Upper lobe of left lung (tissue), 6 donors: Measurements from ENCODE around the gene SH3RF1. TPM values are rescaled to one million over a fixed set of nuclear protein-coding genes. Genes with fewer than 3 reads are reported as not detected.

ENCODE experiments used
- ATAC-seq, 2 donors: fragments of 200-7000 bp; cut with Tn5 transposase; one replicate each; pipeline ENCODE4 v1.9.1; 2022; ENCODE audit warnings: mild to moderate bottlenecking in 2 of 2, moderate library complexity in 2 of 2; ENCODE audit not compliant: low FRiP score in 2 of 2
- DNase-seq, 2 donors: peaks; one replicate each; pipeline ENCODE4 v3.0.0-alpha.2; 2019 to 2020
- H3K27ac ChIP-seq, 4 donors: fragments of 200-600 bp; sonication (generic); one replicate each; pipeline ENCODE4 v1.5.1; 2016 to 2019
- H3K27me3 ChIP-seq, 4 donors: fragments of 200-600 bp; sonication (generic); one replicate each; pipeline ENCODE4 v1.5.1; 2017 to 2019
- H3K36me3 ChIP-seq, 4 donors: fragments of 200-600 bp; sonication (generic); one replicate each; pipeline ENCODE4 v1.5.1; 2016 to 2019
- H3K4me1 ChIP-seq, 4 donors: fragments of 200-600 bp; sonication (generic); one replicate each; pipeline ENCODE4 v1.5.1; 2018 to 2019
- H3K4me3 ChIP-seq, 4 donors: fragments of 200-600 bp; sonication (generic); one replicate each; pipeline ENCODE4 v1.5.1; 2017 to 2019; ENCODE audit warnings: mild to moderate bottlenecking in 2 of 4, moderate library complexity in 1 of 4
- H3K9me3 ChIP-seq, 4 donors: fragments of 200-600 bp; sonication (generic); one replicate each; pipeline ENCODE4 v1.5.1; 2018 to 2019
- EP300 ChIP-seq, 4 donors: sonication (generic); formaldehyde crosslinking; IDR thresholded peaks; one replicate each; pipeline ENCODE4 v1.5.1; 2017; ENCODE audit warnings: antibody characterized with exemption in 4 of 4, control low read depth in 2 of 4
- POLR2A ChIP-seq, 4 donors: fragments of 450-650 bp; IDR thresholded peaks; one replicate each; pipeline ENCODE4 v1.5.1; 2016 to 2017; ENCODE audit warnings: antibody characterized with exemption in 4 of 4, mild to moderate bottlenecking in 2 of 4
- POLR2AphosphoS5 ChIP-seq, 2 donors: sonication (generic); formaldehyde crosslinking; IDR thresholded peaks; one replicate each; pipeline ENCODE4 v1.5.1; 2017; ENCODE audit warnings: antibody characterized with exemption in 2 of 2
- WGBS, 2 donors: methylation state at CpG; one replicate each; pipeline ENCODE4 v1.1.5; 2017 to 2018; 5-methylcytosine and 5-hydroxymethylcytosine counted together
- total RNA-seq, 6 donors: library from RNA; depleted of rRNA in 4 of 6; stranded (reverse); fragments of >200 nt in 4 of 6; gene quantifications; one replicate each; pipeline versions ENCODE4 v1.1.0 to v1.2.1, GENCODE V29; 2016 to 2021
- TF ChIP-seq, protein P1 (sequence below), 6 experiments: fragments of 450-650 bp in 4 of 6; fragments of 200-600 bp in 2 of 6; sonication (generic) in 2 of 6; IDR thresholded peaks; one replicate each; pipeline ENCODE4 v1.5.1; 2016 to 2019; ENCODE audit warnings: antibody characterized with exemption in 6 of 6
- donor health status: DM: no; HTN: no; CAD: no; lungs with moderate emphysema.
- donor health status: DM: no; HTN: yes; CAD: no; lungs with severe emphysema.

SH3RF1 gene
- total RNA-seq, 6 donors from 2014 or later = 27.1 to 38.7 (median 34.3) TPM

DNA sequence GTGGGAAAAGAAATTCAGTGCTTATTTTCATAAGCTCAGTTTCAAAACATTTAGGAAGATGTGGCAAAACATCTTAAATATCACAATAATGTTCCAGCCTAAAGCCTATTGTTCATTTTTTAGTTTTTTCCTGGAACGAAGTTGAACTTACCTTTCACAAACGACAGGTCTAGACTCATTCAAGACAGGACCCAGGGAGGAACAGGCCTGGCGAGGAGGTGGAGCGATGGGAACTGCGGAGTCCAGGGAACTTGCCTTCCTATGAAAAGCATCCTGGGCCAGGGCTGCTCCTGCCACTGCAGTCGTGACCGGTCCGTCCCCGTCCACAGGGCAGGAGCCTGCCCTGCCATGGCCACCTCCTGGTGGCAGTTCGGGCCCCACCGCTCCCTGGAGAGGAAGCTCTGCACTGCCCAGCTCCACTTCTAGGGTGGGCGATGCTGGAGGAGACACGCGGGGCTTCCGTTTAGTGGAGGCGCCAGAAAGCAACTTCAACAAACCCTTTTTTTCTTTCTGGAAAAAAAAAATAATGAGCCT lies 164.0 kb downstream of the SH3RF1 start:
- H3K27me3 ChIP-seq = no peaks in the 10 kb centered on the region
- TF ChIP-seq POLR2A (IDR thresholded peaks at IDR 0.05) (no peak), EP300 (IDR thresholded peaks at IDR 0.05) (no peak), POLR2AphosphoS5 (IDR thresholded peaks at IDR 0.05) (no peak)
- TF ChIP-seq, protein P1, sequence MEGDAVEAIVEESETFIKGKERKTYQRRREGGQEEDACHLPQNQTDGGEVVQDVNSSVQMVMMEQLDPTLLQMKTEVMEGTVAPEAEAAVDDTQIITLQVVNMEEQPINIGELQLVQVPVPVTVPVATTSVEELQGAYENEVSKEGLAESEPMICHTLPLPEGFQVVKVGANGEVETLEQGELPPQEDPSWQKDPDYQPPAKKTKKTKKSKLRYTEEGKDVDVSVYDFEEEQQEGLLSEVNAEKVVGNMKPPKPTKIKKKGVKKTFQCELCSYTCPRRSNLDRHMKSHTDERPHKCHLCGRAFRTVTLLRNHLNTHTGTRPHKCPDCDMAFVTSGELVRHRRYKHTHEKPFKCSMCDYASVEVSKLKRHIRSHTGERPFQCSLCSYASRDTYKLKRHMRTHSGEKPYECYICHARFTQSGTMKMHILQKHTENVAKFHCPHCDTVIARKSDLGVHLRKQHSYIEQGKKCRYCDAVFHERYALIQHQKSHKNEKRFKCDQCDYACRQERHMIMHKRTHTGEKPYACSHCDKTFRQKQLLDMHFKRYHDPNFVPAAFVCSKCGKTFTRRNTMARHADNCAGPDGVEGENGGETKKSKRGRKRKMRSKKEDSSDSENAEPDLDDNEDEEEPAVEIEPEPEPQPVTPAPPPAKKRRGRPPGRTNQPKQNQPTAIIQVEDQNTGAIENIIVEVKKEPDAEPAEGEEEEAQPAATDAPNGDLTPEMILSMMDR (IDR thresholded peaks at IDR 0.05) = no peak
- WGBS, 2 donors = 91 to 94% methylated on average over 14 to 16 of the region's 16 CpGs
- H3K36me3 ChIP-seq = peaks cover 6 to 64% (median 18%) of the 10 kb centered on the region in 4 donors
- peaks cover 0 to 5% (median 1%) of the 10 kb centered on the region in 4 donors for H3K4me1 ChIP-seq
- H3K4me3 ChIP-seq = no peak overlapping the region
- peak in 1 of 2 donors; percentile 63 for DNase-seq
- ATAC-seq = no peak
- H3K9me3 ChIP-seq = no peaks in the 10 kb centered on the region
- no peak overlapping the region for H3K27ac ChIP-seq

DNA sequence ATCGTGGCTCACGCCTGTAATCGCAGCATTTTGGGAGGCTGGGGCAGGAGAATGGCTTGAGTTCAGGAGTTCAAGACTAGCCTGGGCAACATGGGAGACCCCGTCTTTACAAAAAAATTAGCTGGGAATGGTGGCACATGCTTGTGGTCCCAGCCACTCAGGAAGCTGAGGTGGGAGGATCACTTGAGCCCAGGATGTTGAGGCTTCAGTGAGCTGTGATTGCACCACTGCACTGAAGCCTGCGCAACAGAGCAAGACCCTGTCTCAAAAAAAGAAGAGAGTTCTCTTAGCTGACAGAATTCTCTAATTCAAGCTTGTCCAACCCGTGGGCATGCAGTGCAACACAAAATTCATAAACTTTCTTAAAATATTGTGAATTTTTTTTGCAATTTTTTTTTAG lies 165.1 kb downstream of the SH3RF1 start:
- DNase-seq = no peak
- TF ChIP-seq, protein P1 (IDR thresholded peaks at IDR 0.05) = no peak
- TF ChIP-seq POLR2A (IDR thresholded peaks at IDR 0.05) (no peak), POLR2AphosphoS5 (IDR thresholded peaks at IDR 0.05) (no peak)
- Histone ChIP-seq H3K36me3 (peaks cover 6 to 62% (median 18%) of the 10 kb centered on the region in 4 donors), H3K27me3 (no peaks in the 10 kb centered on the region), H3K4me3 (no peak overlapping the region), H3K27ac (no peak overlapping the region), H3K9me3 (no peaks in the 10 kb centered on the region), H3K4me1 (peaks cover 0 to 5% (median 1%) of the 10 kb centered on the region in 4 donors)
- no peak for ATAC-seq
- 89 to 94% methylated on average over 6 of the region's 6 CpGs for WGBS, 2 donors

DNA sequence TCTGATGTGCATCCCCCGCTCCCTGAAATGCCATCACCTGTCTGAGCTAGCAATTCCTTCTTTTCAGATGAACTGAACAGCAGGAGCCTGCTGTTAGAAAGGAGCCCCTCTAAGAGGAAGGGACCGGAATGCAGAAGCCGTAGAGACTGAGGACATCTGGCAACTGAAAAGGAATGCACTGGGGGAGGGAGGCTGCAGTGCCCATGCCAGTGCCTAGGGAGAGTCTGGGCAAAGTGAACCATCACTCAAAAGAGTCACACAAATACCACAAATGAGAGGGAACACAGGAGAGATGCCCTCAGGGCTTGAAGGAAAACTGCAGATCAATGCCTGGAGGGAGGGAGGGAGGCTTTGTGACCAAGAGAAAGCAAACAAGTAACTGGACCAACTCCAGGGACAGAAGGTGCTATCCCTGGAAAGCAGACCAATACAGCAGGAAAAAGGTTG lies 166.8 kb downstream of the SH3RF1 start:
- H3K9me3 ChIP-seq = no peaks in the 10 kb centered on the region
- no peak overlapping the region for H3K4me3 ChIP-seq
- WGBS, 2 donors = 66 to 72% methylated on average over 3 of the region's 3 CpGs
- H3K27me3 ChIP-seq = no peaks in the 10 kb centered on the region
- DNase-seq (no peak), ATAC-seq (no peak)
- TF ChIP-seq EP300 (IDR thresholded peaks at IDR 0.05) (no peak), POLR2AphosphoS5 (IDR thresholded peaks at IDR 0.05) (no peak), POLR2A (IDR thresholded peaks at IDR 0.05) (no peak)
- TF ChIP-seq, protein P1 (IDR thresholded peaks at IDR 0.05) = no peak
- no peak overlapping the region for H3K27ac ChIP-seq
- H3K36me3 ChIP-seq = peaks cover 6 to 46% (median 16%) of the 10 kb centered on the region in 4 donors
- H3K4me1 ChIP-seq = peaks cover 5 to 11% (median 9%) of the 10 kb centered on the region in 4 donors

DNA sequence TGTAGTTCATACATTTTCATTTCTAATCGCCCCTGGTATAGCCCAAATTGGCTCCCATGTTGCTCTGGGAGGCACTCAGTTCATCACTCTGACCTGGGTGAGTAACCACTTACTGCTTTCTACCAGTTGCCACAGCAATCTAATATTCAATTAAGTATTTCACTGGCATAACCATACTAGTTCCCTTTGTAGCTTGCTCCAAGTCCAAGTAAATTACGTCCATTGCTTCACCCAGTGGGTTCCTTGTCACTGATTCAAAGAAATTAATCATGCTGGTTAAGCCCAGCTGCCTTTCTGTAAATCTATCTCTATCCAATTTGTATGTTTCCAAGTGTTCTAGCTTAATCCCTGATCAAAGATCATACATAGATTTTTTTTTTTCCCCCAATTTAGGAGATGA lies 168.7 kb downstream of the SH3RF1 start:
- TF ChIP-seq POLR2AphosphoS5 (IDR thresholded peaks at IDR 0.05) = no peak
- no peak for TF ChIP-seq POLR2A (IDR thresholded peaks at IDR 0.05)
- TF ChIP-seq, protein P1 (IDR thresholded peaks at IDR 0.05) = no peak
- no peak for TF ChIP-seq EP300 (IDR thresholded peaks at IDR 0.05)
- WGBS, 2 donors = 73 to 88% methylated on average over 2 of the region's 2 CpGs
- ATAC-seq = no peak

DNA sequence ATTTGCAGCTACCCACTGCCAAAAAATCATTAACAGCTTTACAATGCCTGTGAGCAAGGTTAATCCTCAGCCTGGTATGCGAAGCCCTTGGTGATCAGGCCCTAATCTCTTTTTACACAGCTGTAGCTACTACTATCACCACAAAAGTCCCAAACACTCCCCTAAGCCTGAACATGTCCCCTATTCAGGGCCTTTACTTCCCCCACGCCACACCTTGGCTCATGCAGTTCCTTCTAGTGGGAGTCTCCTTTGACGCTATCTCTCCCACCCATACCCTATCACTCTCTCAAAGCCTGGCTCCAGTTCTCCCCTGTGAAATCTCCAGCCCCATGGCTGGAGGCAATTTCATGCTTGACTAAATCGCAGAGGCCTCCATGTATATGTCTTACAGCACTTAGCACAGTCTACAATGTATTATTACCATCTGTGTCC lies 170.1 kb downstream of the SH3RF1 start:
- Histone ChIP-seq H3K4me3 (no peak overlapping the region), H3K36me3 (peaks cover 0 to 53% (median 9%) of the 10 kb centered on the region in 4 donors), H3K4me1 (peaks cover 5 to 16% (median 14%) of the 10 kb centered on the region in 4 donors), H3K27ac (no peak overlapping the region), H3K9me3 (no peaks in the 10 kb centered on the region), H3K27me3 (no peaks in the 10 kb centered on the region)
- no peak for TF ChIP-seq EP300 (IDR thresholded peaks at IDR 0.05)
- no peak for TF ChIP-seq POLR2A (IDR thresholded peaks at IDR 0.05)
- no peak for TF ChIP-seq POLR2AphosphoS5 (IDR thresholded peaks at IDR 0.05)
- TF ChIP-seq, protein P1 (IDR thresholded peaks at IDR 0.05) = no peak
- no peak for DNase-seq
- 96 to 99% methylated on average over 4 of the region's 4 CpGs for WGBS, 2 donors
- no peak for ATAC-seq

More for the DNA sequence above, 168.7 kb downstream of the SH3RF1 start:
- H3K4me3 ChIP-seq = no peak overlapping the region
- H3K9me3 ChIP-seq = no peaks in the 10 kb centered on the region
- no peaks in the 10 kb centered on the region for H3K27me3 ChIP-seq
- peaks cover 6 to 53% (median 20%) of the 10 kb centered on the region in 4 donors for H3K36me3 ChIP-seq
- no peak overlapping the region for H3K27ac ChIP-seq
- no peak for DNase-seq
- peaks cover 5 to 16% (median 14%) of the 10 kb centered on the region in 4 donors for H3K4me1 ChIP-seq
